Measurements from ENCODE around the gene SSBP2.
"Not testable (repeated sequence)": the region's sequence is repeated elsewhere in the genome, so short reads cannot be mapped to it uniquely, and the experiment has no call there.

Gene SSBP2

GRCh38 chr5:81650987-81651386 lies 99.9 kb downstream of the SSBP2 start:
- DNase-seq: no peak

GRCh38 chr5:81646469-81646995 lies 104.4 kb downstream of the SSBP2 start:
- DNase-seq: no peak

DNA sequence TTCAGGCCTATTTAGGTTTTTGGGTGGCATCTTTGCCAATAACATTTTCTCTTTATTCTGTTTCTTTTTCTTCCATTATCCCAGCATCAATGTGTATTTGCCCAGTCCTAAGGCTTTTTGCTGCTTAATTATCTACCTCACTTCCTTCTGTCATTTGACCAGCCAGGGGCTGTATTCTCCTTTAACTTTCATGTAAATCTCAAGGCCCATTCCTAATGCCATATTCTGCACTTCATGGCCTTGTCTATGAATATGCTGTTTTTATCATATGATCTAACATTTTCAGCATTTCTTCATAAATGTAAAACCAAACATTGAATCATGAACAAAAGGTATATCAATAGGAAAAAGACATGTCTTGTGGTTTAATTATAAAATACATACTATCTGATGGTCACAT lies 108.7 kb downstream of the SSBP2 start:
- no peak for DNase-seq

GRCh38 chr5:81639556-81639955 lies 111.3 kb downstream of the SSBP2 start:
- no peak for DNase-seq

DNA sequence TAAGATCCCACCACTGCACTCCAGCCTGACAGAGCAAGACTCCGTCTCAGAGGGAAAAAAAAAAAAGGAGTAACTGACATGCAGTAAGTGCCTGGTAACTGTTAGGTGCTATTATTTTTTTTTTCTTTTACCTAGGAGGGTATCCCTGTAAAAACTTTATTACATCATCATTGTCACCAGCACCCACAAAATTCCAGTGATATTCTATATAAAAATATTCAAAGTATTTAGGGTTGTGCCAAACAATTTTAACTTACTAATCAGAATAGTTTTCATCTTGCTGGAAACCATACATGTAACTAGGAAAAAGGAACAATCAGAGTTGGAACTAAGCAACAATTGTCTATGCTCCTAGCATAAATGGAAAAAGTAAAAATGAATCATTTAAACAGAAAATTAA lies 112.4 kb downstream of the SSBP2 start:
- DNase-seq: no peak

DNA sequence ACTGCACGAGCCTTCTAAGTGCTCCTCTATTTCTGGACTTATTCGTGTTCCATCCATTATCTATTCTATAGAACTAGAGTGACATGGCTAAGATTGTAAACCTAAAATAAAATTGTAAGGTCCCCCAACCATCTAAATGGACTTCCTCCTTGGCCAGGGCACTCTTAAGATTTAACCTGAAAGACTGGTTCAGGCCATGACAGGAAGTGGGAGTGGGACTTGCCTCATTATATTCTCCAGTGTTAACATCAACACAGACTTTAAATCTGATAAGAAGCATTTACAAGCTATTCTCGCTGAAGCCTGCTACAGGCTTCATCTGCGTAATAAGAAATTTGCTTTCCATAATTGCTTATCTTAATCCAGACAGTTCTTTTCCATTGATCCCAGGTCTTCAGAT lies 117.0 kb downstream of the SSBP2 start:
- no peak for DNase-seq

DNA sequence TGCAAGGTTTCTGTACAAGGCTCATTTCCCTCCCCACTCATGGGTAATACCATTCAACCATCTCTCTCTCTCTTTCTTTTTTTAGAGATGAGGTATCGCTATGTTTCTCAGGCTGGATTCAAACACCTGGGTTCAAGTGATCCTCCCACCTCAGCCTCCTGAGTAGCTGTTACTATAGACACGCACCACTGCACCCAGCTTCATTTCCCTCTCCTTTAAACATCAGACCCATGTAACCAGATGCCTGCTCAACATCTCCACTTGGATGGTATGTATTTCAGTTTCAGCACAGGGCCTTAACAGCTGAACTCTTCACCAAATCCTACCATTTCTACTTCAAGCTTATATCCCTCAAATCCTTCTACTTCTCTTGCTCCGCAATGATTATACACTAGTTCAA lies 117.4 kb downstream of the SSBP2 start:
- no peak for DNase-seq

- no peak for DNase-seq
These were observed 118.2 kb downstream of the SSBP2 start for GRCh38 chr5:81632679-81633078.

DNA sequence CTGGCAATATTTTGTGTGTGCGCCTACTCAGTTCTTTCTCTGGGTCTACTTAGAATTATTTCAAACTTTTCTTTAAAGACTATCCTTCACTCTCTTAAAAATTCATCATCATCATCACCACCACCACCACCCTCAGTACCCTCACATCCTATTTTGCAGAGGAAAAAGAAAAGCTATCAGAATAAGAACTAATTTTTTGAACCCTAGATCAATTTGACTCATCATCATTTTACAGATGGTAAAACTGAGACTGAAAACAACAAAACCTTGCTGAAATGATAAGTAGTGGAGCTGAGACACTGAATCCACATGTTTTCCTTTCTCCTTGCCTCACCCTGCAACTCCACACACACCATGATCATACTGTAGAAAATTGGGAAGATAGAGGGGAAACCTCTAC lies 119.3 kb downstream of the SSBP2 start:
- DNase-seq: no peak

GRCh38 chr5:81631124-81631523 lies 119.8 kb downstream of the SSBP2 start:
- no peak for DNase-seq

DNA sequence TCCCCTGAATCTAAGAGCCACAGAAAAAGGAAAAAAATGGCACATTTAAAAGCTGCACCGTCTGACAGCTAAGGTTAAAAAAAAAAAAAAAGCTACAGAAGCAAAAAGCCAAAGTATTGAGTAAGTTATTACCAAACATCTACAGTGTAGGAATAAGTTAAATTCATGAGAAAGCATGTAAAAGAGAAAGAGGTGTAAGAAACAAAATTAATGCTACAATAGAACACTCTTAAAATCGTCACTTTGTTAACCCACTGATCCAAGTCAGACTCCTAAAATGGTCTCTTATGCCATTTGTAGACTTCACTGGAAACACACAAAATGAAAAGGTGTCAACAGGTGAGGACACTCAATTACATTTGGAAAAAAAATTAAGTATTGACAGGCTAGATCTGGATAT lies 120.2 kb downstream of the SSBP2 start:
- no peak for DNase-seq

- DNase-seq: no peak
These were observed 120.9 kb downstream of the SSBP2 start for GRCh38 chr5:81629986-81630385.

DNA sequence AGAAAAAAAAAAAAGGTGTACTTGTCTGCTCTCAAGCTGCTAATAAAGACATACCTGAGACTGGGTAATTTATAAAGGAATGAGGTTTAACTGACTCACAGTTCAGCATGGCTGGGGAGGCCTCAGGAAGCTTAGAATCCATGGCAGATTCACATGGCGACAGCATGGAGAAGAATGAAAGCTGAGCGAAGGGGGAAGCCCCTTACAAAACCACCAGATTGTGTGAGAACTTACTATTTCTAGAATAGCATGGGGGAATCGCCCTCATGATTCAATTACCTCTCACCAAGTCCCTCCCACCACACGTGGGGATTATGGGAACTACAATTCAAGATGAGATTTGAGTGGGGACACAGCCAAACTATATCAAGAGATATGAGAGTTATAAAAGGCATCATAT lies 122.8 kb downstream of the SSBP2 start:
- not testable (repeated sequence) for DNase-seq

DNA sequence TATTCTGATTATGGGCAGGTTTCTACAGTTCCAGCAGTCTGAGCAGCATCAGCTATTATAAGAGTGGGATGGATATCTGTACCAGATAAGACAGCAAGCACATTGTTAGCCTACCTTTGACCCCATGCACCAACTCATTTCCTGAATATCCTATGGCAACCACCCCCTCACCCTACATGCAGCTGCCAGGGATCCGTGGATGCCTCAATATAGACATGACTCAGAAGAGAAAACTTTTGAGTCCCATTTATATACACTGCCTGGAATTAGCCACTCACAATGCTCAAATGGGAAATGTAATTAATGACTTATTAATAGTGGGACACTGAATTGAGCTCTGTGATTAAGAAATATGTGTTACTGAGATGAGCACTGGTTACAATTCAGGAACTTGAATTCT lies 124.4 kb downstream of the SSBP2 start:
- DNase-seq: no peak

DNA sequence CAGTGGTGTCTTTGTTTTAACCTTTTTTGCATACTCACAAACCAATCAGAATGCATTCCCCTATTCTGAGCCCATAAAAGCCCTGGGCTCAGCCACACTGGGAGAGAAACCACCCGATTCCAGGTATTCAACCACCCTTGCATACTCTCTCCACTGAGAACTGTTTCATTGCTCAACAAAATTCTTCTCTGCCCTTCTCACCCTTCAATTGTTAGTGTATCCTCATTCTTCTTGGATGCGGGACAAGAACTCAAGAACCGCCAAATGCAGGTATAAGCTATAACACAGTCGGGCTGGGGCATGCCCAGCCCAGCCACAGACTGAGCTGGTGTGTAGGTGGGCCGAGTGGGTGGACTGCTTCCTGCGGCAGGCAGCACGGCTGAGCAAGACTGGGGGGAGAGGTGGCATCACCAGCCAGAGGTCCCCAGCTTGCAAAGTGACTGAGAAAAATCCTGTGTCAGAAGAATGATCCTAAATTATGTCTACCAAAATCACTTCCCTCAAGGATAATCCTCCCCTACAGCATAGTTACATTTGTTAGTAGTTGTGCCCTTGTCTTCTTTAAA lies 141.0 kb downstream of the SSBP2 start:
- DNase-seq: no peak

GRCh38 chr5:81608976-81609375 lies 141.9 kb downstream of the SSBP2 start:
- DNase-seq: no peak

DNA sequence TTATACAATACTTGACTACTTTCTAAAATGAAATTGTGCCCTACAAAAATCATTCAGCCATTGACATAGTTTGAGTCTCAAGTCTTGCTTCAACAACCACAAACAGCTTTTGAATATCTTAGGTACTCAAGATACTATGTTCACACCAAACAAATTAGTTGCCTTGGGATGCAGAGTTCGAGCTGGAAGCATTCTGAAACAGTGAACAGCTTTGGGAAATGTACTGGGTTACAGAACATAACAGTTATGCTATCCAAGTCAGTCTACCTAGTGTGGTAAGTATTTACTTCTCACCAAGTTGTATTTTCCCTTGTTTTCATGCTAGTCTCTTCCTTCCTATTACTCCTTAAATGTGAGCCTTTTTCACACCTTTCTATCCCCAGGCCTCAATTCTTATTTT lies 143.2 kb downstream of the SSBP2 start:
- no peak for DNase-seq

DNA sequence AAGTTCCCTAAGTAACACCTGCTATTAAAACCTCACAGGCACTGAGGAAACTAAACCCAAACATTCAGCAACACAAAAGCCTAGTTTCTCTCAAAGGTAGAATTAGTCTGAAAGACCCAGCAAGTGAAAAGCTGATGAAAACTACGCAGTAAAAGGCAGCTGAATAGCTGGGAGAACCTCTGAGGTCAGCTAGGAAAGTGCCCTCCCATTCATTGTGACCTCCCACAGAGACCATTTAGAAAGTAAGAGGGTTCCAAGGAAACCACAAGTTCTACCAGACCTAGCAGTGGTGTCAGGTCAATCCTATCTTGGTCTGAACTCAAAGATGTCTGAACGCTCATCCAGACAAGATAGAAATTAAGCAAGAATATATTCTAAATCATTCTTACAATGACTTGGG lies 144.7 kb downstream of the SSBP2 start:
- peak; percentile 34 for DNase-seq

GRCh38 chr5:81605299-81605698 lies 145.6 kb downstream of the SSBP2 start:
- no peak for DNase-seq

GRCh38 chr5:81604193-81604592 lies 146.7 kb downstream of the SSBP2 start:
- no peak for DNase-seq

DNA sequence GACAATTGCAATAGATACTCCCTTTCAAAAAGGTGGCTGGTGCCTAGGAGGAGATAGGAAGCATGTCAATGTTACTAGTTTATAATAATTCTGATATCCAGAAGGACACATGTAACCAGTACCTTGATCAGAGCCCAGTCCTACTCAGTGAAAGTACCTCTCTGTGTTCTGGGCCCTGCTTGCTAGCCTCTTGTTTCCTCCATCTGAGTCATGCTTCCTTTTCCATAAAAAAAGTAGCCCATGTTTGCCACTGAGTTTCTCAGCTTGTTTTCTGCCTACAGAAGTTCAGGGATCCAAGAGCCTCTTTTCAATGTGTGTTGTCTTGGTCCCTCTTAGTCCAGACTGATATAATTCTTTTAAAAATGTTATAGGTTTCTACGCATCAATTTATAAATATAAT lies 149.0 kb downstream of the SSBP2 start:
- no peak for DNase-seq

DNA sequence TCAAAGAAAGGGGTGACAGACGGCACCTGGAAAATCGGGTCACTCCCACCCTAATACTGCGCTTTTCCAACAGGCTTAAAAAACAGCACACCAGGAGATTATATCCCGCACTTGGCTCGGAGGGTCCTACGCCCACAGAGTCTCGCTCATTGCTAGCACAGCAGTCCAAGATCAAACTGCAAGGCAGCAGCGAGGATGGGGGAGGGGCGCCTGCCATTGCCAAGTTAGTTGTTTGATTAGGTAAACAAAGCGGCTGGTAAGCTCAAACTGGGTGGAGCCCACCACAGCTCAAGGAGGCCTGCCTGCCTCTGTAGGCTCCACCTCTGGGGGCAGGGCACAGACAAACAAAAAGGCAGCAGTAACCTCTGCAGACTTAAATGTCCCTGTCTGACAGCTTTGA lies 158.8 kb downstream of the SSBP2 start:
- not testable (repeated sequence) for DNase-seq

DNA sequence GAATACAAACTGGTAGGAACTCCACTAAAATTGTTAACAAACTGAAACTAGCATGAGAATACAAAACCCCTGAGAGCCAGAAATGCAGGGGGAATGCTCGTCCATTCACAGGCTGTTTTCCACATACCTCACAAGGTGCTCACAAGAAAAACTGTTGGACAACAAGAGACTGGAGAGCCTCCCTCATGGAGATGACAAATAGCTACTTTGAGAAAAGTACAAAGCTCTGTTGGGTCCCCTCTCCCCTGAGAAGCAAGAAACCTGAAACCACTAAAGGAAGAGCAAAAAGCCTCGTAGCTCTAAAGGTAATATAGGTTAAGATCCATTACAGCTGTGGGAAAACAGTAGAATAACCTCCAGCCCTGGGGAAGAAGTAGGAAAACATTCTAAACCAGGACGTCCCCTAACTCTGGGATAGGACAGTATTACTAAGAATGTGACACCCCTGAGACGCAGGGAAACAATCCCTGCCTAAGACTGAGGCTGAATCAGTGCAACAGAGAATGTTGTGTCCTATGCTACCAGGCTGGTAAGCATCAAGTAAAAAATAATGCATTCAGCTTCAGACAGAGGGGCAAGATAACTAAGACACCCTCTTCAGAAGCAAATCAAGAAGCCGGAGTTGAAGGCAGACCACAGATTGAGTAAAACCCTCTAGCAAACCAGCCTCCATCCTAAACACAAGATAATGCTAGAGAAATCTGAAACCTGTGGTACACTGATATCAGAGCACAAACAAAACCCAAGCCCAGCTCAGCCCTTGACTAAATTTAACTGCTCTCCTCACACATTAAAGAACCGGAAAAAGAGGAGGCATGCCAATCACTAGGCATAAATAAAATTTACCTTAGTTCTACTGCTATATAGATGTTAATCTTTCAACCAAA lies 160.2 kb downstream of the SSBP2 start:
- DNase-seq: peak; percentile 62

DNA sequence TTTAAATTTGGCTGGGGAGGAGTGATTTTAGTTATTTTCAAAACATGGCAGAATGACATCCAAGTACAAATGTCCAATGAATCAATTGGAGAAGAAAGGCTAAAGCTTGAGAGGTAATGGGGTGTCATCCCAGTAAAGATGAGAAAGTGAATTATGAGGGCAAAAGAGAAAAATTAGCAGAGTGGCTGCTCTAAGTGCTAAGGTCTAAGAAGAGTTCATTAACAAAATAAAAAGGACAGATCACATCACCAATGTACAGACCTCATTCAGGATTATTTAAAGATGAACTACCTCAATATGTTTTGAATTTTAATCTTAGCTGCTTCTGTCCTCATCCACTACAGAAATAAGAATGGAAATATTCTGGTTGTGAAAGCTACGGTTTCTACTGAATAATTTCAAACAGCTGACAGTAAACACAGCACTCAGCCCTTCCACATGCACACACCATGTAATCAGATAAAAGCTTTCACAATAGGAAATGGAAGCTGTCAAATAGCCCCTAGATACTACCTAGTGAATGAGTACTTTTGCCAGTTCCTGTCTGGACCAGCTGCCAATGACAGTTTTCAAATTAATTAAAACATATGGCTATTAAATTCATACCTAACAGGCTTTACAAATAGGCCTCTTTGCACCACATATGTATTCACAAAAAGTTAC lies 171.5 kb downstream of the SSBP2 start:
- peak; percentile 68 for DNase-seq

All from OCI-M1 (cell line).